ENCODE data around the gene MKLN1.

The MKLN1 gene

DNA sequence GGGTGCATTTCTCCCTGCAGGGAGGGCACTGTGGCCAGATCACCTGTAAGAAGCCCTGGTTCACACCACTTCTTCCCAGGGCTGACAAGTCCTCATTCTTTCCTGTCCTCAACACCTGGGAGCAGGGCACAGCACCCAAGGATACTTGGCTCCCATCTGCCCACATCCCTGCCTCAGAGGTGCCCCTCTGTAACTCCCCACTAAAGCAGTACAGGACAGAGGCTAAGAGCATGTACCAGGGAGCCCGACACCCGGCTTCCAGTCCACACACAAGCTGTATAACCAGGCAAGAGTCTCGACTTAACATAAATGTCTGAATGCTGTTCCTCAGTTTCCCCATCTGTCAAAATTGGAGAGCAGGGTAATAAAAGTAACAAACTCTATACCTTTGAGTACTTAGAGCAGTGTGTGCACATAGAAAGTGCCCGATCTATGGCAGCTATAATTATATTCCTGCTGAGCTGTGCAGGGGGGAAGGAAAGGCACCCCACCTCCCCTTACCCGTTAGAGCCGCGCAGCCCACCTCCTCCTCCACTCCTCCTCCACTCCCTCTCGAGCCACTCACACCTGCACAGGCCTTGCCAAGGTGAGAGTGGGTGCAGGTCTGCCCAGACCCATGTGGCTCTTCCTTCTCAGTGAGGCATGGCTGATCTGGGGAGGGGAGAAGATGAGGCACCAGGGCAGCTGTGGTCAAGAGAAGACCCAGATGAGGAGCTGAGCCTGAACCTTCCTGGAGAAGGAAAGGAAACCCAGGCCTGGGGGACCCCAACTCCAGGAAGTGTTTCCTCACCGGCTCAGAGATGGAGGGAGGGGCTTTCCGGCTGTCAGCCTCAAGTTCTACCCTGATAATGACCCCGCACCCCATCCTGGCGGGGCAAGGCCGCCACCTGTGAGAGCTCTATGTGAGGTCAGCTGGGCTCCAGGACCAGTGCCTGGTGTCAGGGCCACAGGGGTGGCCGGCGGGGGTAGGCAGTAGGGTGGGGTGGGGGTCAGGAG lies 206.2 kb downstream of the MKLN1 start:
- Mint-ChIP-seq H3K9me3 (no peaks in the 10 kb centered on the region), H3K27ac (no peak overlapping the region), H3K36me3 (ENCODE audit: low read depth) (no peaks in the 10 kb centered on the region), H3K4me1 (ENCODE audit: low read depth) (no peaks in the 10 kb centered on the region), H3K4me3 (no peak overlapping the region), H3K27me3 (ENCODE audit: low read depth) (peaks cover 3% of the 10 kb centered on the region)
- no peak for DNase-seq (ENCODE audit: low spot score)

DNA sequence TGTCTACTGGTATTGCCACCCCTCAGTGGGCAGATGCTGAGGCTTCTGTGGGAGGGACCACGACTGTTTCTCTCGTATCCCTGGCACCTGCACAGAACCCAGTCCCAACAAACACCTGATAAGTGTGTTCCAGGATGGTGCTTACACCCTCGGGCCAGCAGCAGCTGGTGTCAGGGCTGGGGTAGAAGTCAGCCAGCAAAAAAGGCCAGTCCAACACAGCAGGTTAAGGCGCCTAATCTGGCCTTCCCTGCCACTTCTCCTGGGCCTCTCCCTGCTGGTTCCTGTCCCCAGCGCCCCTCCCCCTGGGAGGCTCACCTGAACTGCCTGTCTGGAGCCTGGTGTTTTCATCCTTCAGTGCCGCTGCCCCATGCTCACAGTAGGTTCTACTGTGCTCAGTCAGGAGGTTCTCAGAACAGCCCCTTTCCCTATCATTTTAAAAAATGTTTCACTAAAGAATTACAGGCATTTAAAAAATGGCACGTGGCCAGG lies 208.7 kb downstream of the MKLN1 start:
- no peak for DNase-seq (ENCODE audit: low spot score)
- no peak overlapping the region for H3K27ac Mint-ChIP-seq
- H3K9me3 Mint-ChIP-seq, result no peaks in the 10 kb centered on the region
- H3K36me3 Mint-ChIP-seq (ENCODE audit: low read depth), result no peaks in the 10 kb centered on the region
- H3K4me1 Mint-ChIP-seq (ENCODE audit: low read depth), result no peaks in the 10 kb centered on the region
- peaks cover 3% of the 10 kb centered on the region for H3K27me3 Mint-ChIP-seq (ENCODE audit: low read depth)
- no peak overlapping the region for H3K4me3 Mint-ChIP-seq

DNA sequence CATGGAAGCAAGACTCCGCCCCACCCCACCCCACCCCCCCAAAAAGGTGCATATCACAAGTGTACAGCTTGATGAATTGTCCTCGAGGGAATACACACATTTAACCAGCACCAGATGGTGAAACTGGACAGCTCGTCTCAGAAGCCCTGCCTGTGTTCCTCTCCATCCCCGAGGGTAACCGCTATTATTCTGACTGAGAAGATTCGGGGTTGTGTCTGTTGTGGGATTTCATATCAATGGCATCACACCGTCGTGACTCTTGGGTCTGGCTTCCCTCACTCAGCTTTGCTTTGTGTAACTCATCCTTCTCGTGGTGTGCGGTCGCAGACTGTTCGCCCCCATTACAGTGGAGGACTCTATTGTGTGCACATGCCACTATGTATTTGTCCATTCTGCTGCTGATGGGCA lies 209.9 kb downstream of the MKLN1 start:
- Mint-ChIP-seq H3K27me3 (ENCODE audit: low read depth) (peaks cover 3% of the 10 kb centered on the region), H3K36me3 (ENCODE audit: low read depth) (no peaks in the 10 kb centered on the region), H3K4me3 (no peak overlapping the region), H3K27ac (no peak overlapping the region), H3K4me1 (ENCODE audit: low read depth) (no peaks in the 10 kb centered on the region), H3K9me3 (no peaks in the 10 kb centered on the region)
- no peak for DNase-seq (ENCODE audit: low spot score)

GRCh38 chr7:131538071-131538812 lies 210.6 kb downstream of the MKLN1 start:
- Mint-ChIP-seq H3K9me3 (no peaks in the 10 kb centered on the region), H3K27ac (no peak overlapping the region), H3K27me3 (ENCODE audit: low read depth) (peaks cover 3% of the 10 kb centered on the region), H3K36me3 (ENCODE audit: low read depth) (no peaks in the 10 kb centered on the region), H3K4me3 (no peak overlapping the region), H3K4me1 (ENCODE audit: low read depth) (no peaks in the 10 kb centered on the region)
- DNase-seq (ENCODE audit: low spot score), result no peak

- Mint-ChIP-seq H3K36me3 (ENCODE audit: low read depth) (no peaks in the 10 kb centered on the region), H3K27me3 (ENCODE audit: low read depth) (no peaks in the 10 kb centered on the region), H3K9me3 (no peaks in the 10 kb centered on the region), H3K4me3 (no peak overlapping the region), H3K4me1 (ENCODE audit: low read depth) (no peaks in the 10 kb centered on the region), H3K27ac (no peak overlapping the region)
- DNase-seq (ENCODE audit: low spot score), result no peak
Measured at GRCh38 chr7:131538813-131539179, 211.1 kb downstream of the MKLN1 start.

DNA sequence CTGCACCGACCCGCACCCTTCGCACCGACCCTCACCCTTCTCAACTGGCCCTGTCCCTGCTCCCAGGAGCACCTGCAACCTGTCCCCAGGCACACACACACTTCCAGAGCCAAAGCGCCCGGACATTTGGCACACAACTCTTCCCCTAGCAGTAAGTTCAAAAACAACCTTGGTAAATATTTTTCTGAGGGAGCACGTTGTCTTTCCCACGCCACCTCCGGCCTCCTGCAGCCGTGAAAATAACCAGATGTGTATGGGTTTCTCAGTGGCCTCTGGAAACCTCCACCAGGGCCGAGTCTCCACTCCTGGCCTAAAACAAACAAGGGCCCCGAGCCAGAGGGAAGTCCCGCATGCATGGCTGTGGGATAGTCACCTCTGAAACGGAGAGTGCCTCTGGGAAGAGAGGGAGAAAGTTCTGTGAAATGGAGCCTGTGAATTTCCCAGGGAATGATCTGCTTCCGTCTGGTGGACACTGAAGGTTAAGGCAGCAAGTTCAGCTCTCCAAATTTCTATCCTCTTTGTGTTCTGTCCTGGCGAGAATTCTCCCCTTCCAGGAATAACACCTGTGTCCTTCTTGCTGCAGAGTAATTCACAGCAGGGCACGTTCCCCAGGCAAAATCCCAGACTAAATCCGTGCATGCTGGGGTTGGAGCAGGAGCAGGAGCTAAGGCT lies 213.0 kb downstream of the MKLN1 start:
- Mint-ChIP-seq H3K9me3 (no peaks in the 10 kb centered on the region), H3K27ac (no peak overlapping the region), H3K36me3 (ENCODE audit: low read depth) (no peaks in the 10 kb centered on the region), H3K4me1 (ENCODE audit: low read depth) (peaks cover 8% of the 10 kb centered on the region), H3K27me3 (ENCODE audit: low read depth) (no peaks in the 10 kb centered on the region), H3K4me3 (no peak overlapping the region)
- no peak for DNase-seq (ENCODE audit: low spot score)

- peaks cover 12% of the 10 kb centered on the region for H3K4me1 Mint-ChIP-seq (ENCODE audit: low read depth)
- H3K4me3 Mint-ChIP-seq, result no peak overlapping the region
- no peaks in the 10 kb centered on the region for H3K36me3 Mint-ChIP-seq (ENCODE audit: low read depth)
- no peak for DNase-seq (ENCODE audit: low spot score)
- no peak overlapping the region for H3K27ac Mint-ChIP-seq
- no peaks in the 10 kb centered on the region for H3K27me3 Mint-ChIP-seq (ENCODE audit: low read depth)
- no peaks in the 10 kb centered on the region for H3K9me3 Mint-ChIP-seq
Measured at GRCh38 chr7:131543298-131543697, 215.6 kb downstream of the MKLN1 start.

DNA sequence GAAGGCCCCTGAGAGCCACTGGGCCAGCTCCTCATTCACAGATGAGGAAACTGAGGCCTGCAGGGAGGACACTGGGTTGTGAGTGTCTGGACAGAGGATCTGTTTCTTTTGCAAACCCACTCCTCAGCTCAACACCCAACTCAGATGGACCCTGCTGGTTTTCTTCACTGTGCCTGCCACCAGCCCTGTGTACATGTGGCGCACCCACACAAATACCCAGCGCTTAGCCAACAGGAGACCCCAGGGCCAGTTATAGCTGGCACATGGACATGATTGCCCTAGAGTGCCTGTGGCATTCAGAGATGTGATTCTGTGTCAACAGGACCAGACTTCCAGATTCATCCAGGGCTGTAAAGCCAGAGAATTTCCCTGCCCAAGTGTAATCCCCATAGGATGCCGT lies 216.3 kb downstream of the MKLN1 start:
- peaks cover 12% of the 10 kb centered on the region for H3K4me1 Mint-ChIP-seq (ENCODE audit: low read depth)
- no peak for DNase-seq (ENCODE audit: low spot score)
- H3K36me3 Mint-ChIP-seq (ENCODE audit: low read depth), result no peaks in the 10 kb centered on the region
- no peaks in the 10 kb centered on the region for H3K9me3 Mint-ChIP-seq
- no peak overlapping the region for H3K4me3 Mint-ChIP-seq
- H3K27ac Mint-ChIP-seq, result no peak overlapping the region
- no peaks in the 10 kb centered on the region for H3K27me3 Mint-ChIP-seq (ENCODE audit: low read depth)

DNA sequence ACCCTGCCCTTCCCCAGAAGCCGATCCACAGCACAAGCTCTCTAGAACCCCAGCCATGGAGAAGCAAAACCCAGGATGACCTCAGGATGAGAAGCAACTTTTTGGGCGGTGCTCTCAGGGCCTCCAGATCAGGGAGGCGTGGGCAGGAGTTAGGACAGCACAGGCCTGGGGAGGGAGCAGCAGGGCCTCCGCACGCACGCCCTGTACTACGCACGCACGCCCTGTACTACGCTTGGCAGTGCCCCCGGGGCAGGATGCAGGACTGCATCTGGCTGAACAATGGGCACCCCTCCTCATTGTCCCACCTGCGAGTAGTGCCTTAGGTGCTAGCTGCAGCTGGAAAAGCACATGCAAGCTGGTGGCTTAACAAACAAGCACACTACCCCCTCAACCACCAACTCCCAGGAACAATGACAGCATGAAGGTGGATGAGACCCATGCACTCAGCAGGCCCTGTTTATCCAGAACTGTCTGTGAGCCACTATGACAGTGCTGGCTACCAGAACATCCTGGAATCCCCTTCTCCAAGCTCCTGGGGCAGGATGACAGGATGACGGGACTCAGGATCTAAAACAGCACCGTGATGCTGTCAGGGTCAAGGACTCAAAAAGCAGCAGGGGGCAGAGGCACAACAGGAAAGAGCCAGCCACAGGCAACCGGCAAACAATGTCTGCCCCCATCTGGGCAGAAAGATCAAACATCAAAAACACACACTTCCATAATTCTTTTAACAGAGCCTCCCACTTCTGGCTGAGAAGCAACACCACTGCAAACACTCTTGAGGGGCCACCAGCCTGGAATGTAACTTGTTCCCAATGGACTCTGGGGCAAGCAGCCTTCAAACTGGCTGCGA lies 217.0 kb downstream of the MKLN1 start:
- Mint-ChIP-seq H3K27me3 (ENCODE audit: low read depth) (no peaks in the 10 kb centered on the region), H3K4me3 (no peak overlapping the region), H3K36me3 (ENCODE audit: low read depth) (no peaks in the 10 kb centered on the region), H3K9me3 (no peaks in the 10 kb centered on the region), H3K27ac (no peak overlapping the region), H3K4me1 (ENCODE audit: low read depth) (peaks cover 12% of the 10 kb centered on the region)
- DNase-seq (ENCODE audit: low spot score), result no peak

DNA sequence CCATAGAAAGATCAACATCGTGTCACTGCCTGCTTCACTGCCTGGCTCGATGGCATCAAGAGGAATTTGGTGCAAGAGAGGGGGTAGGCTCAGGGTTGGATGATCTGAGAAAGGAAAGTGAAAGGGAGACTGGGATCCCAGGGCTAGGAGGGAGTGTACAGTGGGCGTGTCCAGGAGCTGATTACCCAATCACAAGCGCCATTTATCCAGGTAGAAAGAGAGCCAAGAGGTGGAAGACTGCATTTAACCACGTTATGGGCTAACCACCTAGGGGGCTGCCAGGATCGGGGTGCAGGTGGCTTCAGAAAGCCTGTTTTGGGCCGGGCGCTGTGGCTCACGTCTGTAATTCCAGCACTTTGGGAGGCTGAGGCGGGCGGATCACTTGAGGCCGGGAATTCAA lies 218.4 kb downstream of the MKLN1 start:
- Mint-ChIP-seq H3K4me3 (no peak overlapping the region), H3K4me1 (ENCODE audit: low read depth) (peaks cover 12% of the 10 kb centered on the region), H3K27me3 (ENCODE audit: low read depth) (peaks cover 4% of the 10 kb centered on the region), H3K36me3 (ENCODE audit: low read depth) (no peaks in the 10 kb centered on the region), H3K27ac (no peak overlapping the region), H3K9me3 (no peaks in the 10 kb centered on the region)
- DNase-seq (ENCODE audit: low spot score), result no peak

All from T-helper 2 cell treated with Interferon-gamma antibody and Interleukin-4, amounts not matched to agents 5 μg/mL and 100 μg/mL, for 36 hours (primary cell).